HEK293 (cell line): ENCODE data around the gene PCCA.

ENCODE experiments used
- CTCF ChIA-PET: fragments of 350-600 bp; formaldehyde crosslinking; extraction: SDS; loops from one replicate; lab custom pipeline; 2021; ENCODE audit warnings: antibody characterized with exemption; lab: Yijun Ruan, JAX
- POLR2A ChIA-PET: fragments of 300-600 bp; formaldehyde crosslinking; extraction: SDS; loops from one replicate; lab custom pipeline; 2020; ENCODE audit warnings: antibody characterized with exemption, inconsistent platforms; lab: Yijun Ruan, JAX
- H3K27ac ChIP-seq: fragments of 200-500 bp; sonication (Bioruptor generic); 2 replicates; pipeline ENCODE4 v1.5.1; 2014; ENCODE audit warnings: low read depth, low read length, control low read depth, inconsistent platforms; ENCODE audit errors: extremely low read depth
- H3K36me3 ChIP-seq, 2 experiments: fragments of 200-500 bp in 1 of 2; sonication (Bioruptor generic) in 1 of 2; 1 replicate in 1 of 2; 2 replicates in 1 of 2; pipeline ENCODE4 v1.5.1; 2014 to 2017; ENCODE audit warnings: inconsistent platforms in 2 of 2, low read length in 2 of 2; ENCODE audit not compliant: control insufficient read depth in 2 of 2, insufficient read depth in 1 of 2
- H3K4me1 ChIP-seq: fragments of 200-500 bp; sonication (Bioruptor generic); 2 replicates; pipeline ENCODE4 v1.5.1; 2014; ENCODE audit warnings: mild to moderate bottlenecking, low read length, inconsistent platforms; ENCODE audit not compliant: control insufficient read depth, insufficient read depth
- H3K4me3 ChIP-seq: 2 replicates; pipeline ENCODE4 v1.5.1; 2011; ENCODE audit warnings: low read depth, mild to moderate bottlenecking, control low read depth, low read length, moderate library complexity
- H3K9me3 ChIP-seq: fragments of 200-500 bp; sonication (Bioruptor generic); 2 replicates; pipeline ENCODE4 v1.5.1; 2014; ENCODE audit warnings: low read depth, low read length, inconsistent platforms; ENCODE audit not compliant: control insufficient read depth, insufficient read depth
- GLI4 ChIP-seq: fragments of 450-650 bp; formaldehyde crosslinking; IDR thresholded peaks from 2 replicates; pipeline ENCODE4 v1.5.1; 2016; ENCODE audit warnings: missing biosample characterization, missing genetic modification characterization
- PRDM10 ChIP-seq: fragments of 450-650 bp; formaldehyde crosslinking; IDR thresholded peaks from 2 replicates; pipeline ENCODE4 v1.5.1; 2016; ENCODE audit warnings: missing biosample characterization, missing genetic modification characterization
- REPIN1 ChIP-seq: fragments of 450-650 bp; formaldehyde crosslinking; IDR thresholded peaks from 2 replicates; pipeline ENCODE4 v1.5.1; 2017; ENCODE audit warnings: missing biosample characterization, missing genetic modification characterization, low read depth
- ZBTB20 ChIP-seq: fragments of 450-650 bp; formaldehyde crosslinking; IDR thresholded peaks from 2 replicates; pipeline ENCODE4 v1.5.1; 2016; ENCODE audit warnings: missing biosample characterization, missing genetic modification characterization
- ZNF114 ChIP-seq: fragments of 450-650 bp; formaldehyde crosslinking; IDR thresholded peaks from 2 replicates; pipeline ENCODE4 v1.5.0; 2017; ENCODE audit warnings: missing biosample characterization, missing genetic modification characterization
- ZNF132 ChIP-seq: fragments of 450-650 bp; formaldehyde crosslinking; IDR thresholded peaks from 2 replicates; pipeline ENCODE4 v1.5.1; 2017; ENCODE audit warnings: missing biosample characterization, missing genetic modification characterization, borderline replicate concordance
- ZNF155 ChIP-seq: fragments of 450-650 bp; formaldehyde crosslinking; IDR thresholded peaks from 2 replicates; pipeline ENCODE4 v1.5.1; 2016; ENCODE audit warnings: missing biosample characterization, missing genetic modification characterization
- ZNF2 ChIP-seq: fragments of 450-650 bp; formaldehyde crosslinking; IDR thresholded peaks from 2 replicates; pipeline ENCODE4 v1.5.1; 2016; ENCODE audit warnings: missing biosample characterization, missing genetic modification characterization
- ZNF248 ChIP-seq: fragments of 450-650 bp; formaldehyde crosslinking; IDR thresholded peaks from 2 replicates; pipeline ENCODE4 v1.5.1; 2017; ENCODE audit warnings: missing biosample characterization, missing genetic modification characterization
- ZNF394 ChIP-seq: fragments of 450-650 bp; formaldehyde crosslinking; IDR thresholded peaks from 2 replicates; pipeline ENCODE4 v1.5.1; 2016; ENCODE audit warnings: missing biosample characterization, missing genetic modification characterization, mild to moderate bottlenecking, moderate library complexity, borderline replicate concordance
- ZNF404 ChIP-seq: fragments of 450-650 bp; formaldehyde crosslinking; IDR thresholded peaks from 2 replicates; pipeline ENCODE4 v1.5.1; 2017; ENCODE audit warnings: missing biosample characterization, missing genetic modification characterization
- ZNF416 ChIP-seq: fragments of 450-650 bp; formaldehyde crosslinking; IDR thresholded peaks from 2 replicates; pipeline ENCODE4 v1.5.1; 2016; ENCODE audit warnings: missing biosample characterization, missing genetic modification characterization
- ZNF488 ChIP-seq: fragments of 450-650 bp; formaldehyde crosslinking; IDR thresholded peaks from 2 replicates; pipeline ENCODE4 v1.5.1; 2016; ENCODE audit warnings: missing biosample characterization, missing genetic modification characterization
- ZNF560 ChIP-seq: fragments of 450-650 bp; formaldehyde crosslinking; IDR thresholded peaks from 2 replicates; pipeline ENCODE4 v1.5.1; 2017; ENCODE audit warnings: missing biosample characterization, missing genetic modification characterization, borderline replicate concordance
- ZNF747 ChIP-seq: fragments of 450-650 bp; formaldehyde crosslinking; IDR thresholded peaks from 2 replicates; pipeline ENCODE4 v1.5.1; 2016; ENCODE audit warnings: missing biosample characterization, missing genetic modification characterization
- ZNF76 ChIP-seq: fragments of 450-650 bp; formaldehyde crosslinking; IDR thresholded peaks from 2 replicates; pipeline ENCODE4; 2016; ENCODE audit warnings: low read depth, missing biosample characterization, missing genetic modification characterization, borderline replicate concordance
- ZNF776 ChIP-seq: fragments of 450-650 bp; formaldehyde crosslinking; IDR thresholded peaks from 2 replicates; pipeline ENCODE4 v1.5.0; 2017; ENCODE audit warnings: missing biosample characterization, missing genetic modification characterization, borderline replicate concordance
- TF ChIP-seq, protein P1 (sequence below): fragments of 450-650 bp; formaldehyde crosslinking; IDR thresholded peaks from 2 replicates; pipeline ENCODE4 v1.5.1; 2016; ENCODE audit warnings: missing biosample characterization, missing genetic modification characterization
- TF ChIP-seq, protein P2 (sequence below): fragments of 450-650 bp; formaldehyde crosslinking; IDR thresholded peaks from 2 replicates; pipeline ENCODE4 v1.5.1; 2016; ENCODE audit warnings: missing biosample characterization, missing genetic modification characterization

Gene PCCA

GRCh38 chr13:100515410-100515800 lies 426.5 kb downstream of the PCCA start:
- CTCF ChIA-PET = interaction anchor here (0.6 to 2.8 kb wide), 14 partner anchors 32 to 1072 kb away, joined by 3 to 19 read pairs (median 4); no protein-coding TSS in a partner anchor
- H3K4me1 ChIP-seq = no peaks in the 10 kb centered on the region
- POLR2A ChIA-PET = no interaction called here
- no peaks in the 10 kb centered on the region for H3K36me3 ChIP-seq
- TF ChIP-seq GLI4 (tag by site-specific recombination) = no peak
- no peak for TF ChIP-seq ZNF114 (tag by site-specific recombination)
- TF ChIP-seq ZNF132 (tag by site-specific recombination) = no peak
- no peak for TF ChIP-seq ZNF2 (tag by site-specific recombination)
- no peak for TF ChIP-seq ZNF776 (tag by site-specific recombination)
- TF ChIP-seq ZNF76 = no peak
- TF ChIP-seq ZNF416 (tag by site-specific recombination) = no peak
- TF ChIP-seq, protein P1, sequence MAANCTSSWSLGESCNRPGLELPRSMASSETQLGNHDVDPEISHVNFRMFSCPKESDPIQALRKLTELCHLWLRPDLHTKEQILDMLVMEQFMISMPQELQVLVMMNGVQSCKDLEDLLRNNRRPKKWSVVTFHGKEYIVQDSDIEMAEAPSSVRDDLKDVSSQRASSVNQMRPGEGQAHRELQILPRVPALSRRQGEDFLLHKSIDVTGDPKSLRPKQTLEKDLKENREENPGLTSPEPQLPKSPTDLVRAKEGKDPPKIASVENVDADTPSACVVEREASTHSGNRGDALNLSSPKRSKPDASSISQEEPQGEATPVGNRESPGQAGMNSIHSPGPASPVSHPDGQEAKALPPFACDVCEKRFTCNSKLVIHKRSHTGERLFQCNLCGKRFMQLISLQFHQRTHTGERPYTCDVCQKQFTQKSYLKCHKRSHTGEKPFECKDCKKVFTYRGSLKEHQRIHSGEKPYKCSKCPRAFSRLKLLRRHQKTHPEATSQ = no peak
- no peak for TF ChIP-seq ZBTB20 (tag by site-specific recombination)
- TF ChIP-seq PRDM10 (tag by site-specific recombination) = no peak
- no peak for TF ChIP-seq ZNF248 (tag by site-specific recombination)
- no peak for TF ChIP-seq ZNF488 (tag by site-specific recombination)
- no peak for TF ChIP-seq REPIN1 (tag by site-specific recombination)
- no peak overlapping the region for H3K4me3 ChIP-seq
- H3K9me3 ChIP-seq = no peaks in the 10 kb centered on the region
- H3K27ac ChIP-seq = no peak overlapping the region

DNA sequence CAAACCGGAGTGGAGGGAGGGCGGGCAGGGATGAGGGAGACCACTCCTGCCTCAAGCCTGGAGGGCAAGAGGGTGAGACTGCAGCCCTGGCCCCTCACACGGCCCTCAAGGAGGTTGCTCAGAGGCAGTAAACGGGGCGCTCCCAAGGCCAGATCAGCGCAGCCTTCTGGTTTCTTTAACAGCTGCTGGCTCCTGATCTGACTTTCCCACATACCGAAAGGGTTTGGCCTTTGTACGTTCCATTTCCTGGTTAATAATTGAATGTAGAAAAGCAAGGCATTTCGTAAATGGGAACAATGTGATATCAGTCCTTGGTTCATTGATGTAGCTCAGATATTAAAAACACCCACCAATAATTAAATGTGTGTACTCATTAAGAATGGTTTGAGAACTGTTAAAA lies 428.2 kb downstream of the PCCA start:
- Histone ChIP-seq H3K9me3 (no peaks in the 10 kb centered on the region), H3K27ac (no peak overlapping the region), H3K4me3 (no peak overlapping the region), H3K36me3 (no peaks in the 10 kb centered on the region), H3K4me1 (no peaks in the 10 kb centered on the region)
- CTCF ChIA-PET = interaction anchor here (0.6 to 2.1 kb wide), 4 partner anchors 28 to 860 kb away, joined by 3 to 9 read pairs (median 4); no protein-coding TSS in a partner anchor
- POLR2A ChIA-PET = no interaction called here
- TF ChIP-seq ZNF747 (tag by site-specific recombination) (no peak), ZNF394 (tag by site-specific recombination) (no peak)

- Histone ChIP-seq H3K4me3 (no peak overlapping the region), H3K4me1 (no peaks in the 10 kb centered on the region), H3K36me3 (no peaks in the 10 kb centered on the region), H3K27ac (no peak overlapping the region), H3K9me3 (no peaks in the 10 kb centered on the region)
- POLR2A ChIA-PET = no interaction called here
- no peak for TF ChIP-seq ZNF155 (tag by site-specific recombination)
- no peak for TF ChIP-seq ZNF404 (tag by site-specific recombination)
- no peak for TF ChIP-seq ZNF560 (tag by site-specific recombination)
- TF ChIP-seq, protein P2, sequence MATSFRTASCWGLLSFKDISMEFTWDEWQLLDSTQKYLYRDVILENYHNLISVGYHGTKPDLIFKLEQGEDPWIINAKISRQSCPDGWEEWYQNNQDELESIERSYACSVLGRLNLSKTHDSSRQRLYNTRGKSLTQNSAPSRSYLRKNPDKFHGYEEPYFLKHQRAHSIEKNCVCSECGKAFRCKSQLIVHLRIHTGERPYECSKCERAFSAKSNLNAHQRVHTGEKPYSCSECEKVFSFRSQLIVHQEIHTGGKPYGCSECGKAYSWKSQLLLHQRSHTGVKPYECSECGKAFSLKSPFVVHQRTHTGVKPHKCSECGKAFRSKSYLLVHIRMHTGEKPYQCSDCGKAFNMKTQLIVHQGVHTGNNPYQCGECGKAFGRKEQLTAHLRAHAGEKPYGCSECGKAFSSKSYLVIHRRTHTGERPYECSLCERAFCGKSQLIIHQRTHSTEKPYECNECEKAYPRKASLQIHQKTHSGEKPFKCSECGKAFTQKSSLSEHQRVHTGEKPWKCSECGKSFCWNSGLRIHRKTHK (tag by site-specific recombination) = no peak
- CTCF ChIA-PET = interaction anchor here (1.1 to 2.1 kb wide), 2 partner anchors 28 to 617 kb away, joined by 4 to 9 read pairs; no protein-coding TSS in a partner anchor
Measured at GRCh38 chr13:100517728-100518127, 428.8 kb downstream of the PCCA start.
